ENCODE results near the gene OR1I1. TPM values are rescaled to one million over a fixed set of nuclear protein-coding genes. Genes with fewer than 3 reads are reported as not detected.

OR1I1 gene
- total RNA-seq, 1 donor from 2014 or later, result not detected

DNA sequence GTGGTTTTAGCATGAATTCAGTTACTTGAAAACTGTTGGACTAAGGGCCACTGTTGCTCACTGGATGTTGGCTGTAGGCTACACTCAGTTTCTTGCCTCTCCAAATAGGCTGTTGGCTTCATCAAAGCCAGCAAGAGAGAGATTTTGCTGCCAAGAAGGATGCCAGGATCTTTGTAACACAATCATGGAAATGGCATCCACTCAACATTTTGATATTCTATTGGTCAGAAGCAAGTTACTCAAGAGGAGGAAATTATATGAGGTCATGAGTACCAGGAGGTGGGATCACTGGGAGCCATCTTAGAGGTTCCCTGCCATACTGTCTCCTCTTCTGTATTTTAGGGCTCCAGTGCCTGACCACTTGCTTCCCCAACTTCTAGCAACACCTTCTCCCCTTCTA is 55.8 kb downstream of the OR1I1 start:
- TF ChIP-seq, protein P1, sequence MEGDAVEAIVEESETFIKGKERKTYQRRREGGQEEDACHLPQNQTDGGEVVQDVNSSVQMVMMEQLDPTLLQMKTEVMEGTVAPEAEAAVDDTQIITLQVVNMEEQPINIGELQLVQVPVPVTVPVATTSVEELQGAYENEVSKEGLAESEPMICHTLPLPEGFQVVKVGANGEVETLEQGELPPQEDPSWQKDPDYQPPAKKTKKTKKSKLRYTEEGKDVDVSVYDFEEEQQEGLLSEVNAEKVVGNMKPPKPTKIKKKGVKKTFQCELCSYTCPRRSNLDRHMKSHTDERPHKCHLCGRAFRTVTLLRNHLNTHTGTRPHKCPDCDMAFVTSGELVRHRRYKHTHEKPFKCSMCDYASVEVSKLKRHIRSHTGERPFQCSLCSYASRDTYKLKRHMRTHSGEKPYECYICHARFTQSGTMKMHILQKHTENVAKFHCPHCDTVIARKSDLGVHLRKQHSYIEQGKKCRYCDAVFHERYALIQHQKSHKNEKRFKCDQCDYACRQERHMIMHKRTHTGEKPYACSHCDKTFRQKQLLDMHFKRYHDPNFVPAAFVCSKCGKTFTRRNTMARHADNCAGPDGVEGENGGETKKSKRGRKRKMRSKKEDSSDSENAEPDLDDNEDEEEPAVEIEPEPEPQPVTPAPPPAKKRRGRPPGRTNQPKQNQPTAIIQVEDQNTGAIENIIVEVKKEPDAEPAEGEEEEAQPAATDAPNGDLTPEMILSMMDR (IDR thresholded peaks at IDR 0.05), result no peak
- no peak for TF ChIP-seq EZH2 (IDR thresholded peaks at IDR 0.05)
- no peak for TF ChIP-seq EZH2phosphoT487 (IDR thresholded peaks at IDR 0.05)
- Histone ChIP-seq H3K4me3 (no peak overlapping the region), H3K27ac (no peak overlapping the region), H4K20me1 (ENCODE audit: low read depth) (no peaks in the 10 kb centered on the region), H3K9ac (no peak overlapping the region), H3K79me2 (ENCODE audit: low read depth) (no peaks in the 10 kb centered on the region), H3K36me3 (no peaks in the 10 kb centered on the region), H3K9me3 (ENCODE audit: low read depth) (no peaks in the 10 kb centered on the region), H3F3A (ENCODE audit: low read depth) (no peaks in the 10 kb centered on the region), H3K27me3 (no peaks in the 10 kb centered on the region), H3K4me2 (no peak overlapping the region), H2AFZ (replicated peaks) (no peak overlapping the region), H3K4me1 (no peaks in the 10 kb centered on the region)
- H3K4me1 Mint-ChIP-seq, result no peaks in the 10 kb centered on the region
- H3K27me3 Mint-ChIP-seq (ENCODE audit: insufficient read depth, low read depth), result peaks cover 7% of the 10 kb centered on the region
- peaks cover 16% of the 10 kb centered on the region for H3K9me3 Mint-ChIP-seq
- no peaks in the 10 kb centered on the region for H3K36me3 Mint-ChIP-seq
- H3K27ac Mint-ChIP-seq, result no peak overlapping the region
- DNase-seq (ENCODE audit: low spot score), result no peak
- no peak overlapping the region for H3K4me3 Mint-ChIP-seq

DNA sequence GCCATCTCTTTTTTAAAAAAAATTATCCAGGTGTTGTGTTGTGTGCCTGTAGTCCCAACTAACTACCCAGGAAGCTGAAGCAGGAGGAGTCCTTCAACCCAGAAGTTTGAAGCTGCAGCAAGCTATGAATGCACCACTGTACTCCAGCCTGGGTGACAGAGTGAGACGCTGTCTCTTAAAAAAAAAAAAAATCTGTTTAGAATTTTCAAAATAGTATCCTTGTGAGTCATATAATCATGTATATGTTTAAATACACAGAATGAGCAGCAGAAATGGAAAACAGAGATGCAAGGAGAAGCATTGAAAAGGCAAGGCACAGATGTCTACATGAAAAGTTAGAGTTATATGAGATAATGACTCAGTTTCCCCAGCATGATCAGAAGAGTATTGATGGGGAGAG is 56.4 kb downstream of the OR1I1 start:
- Mint-ChIP-seq H3K36me3 (no peaks in the 10 kb centered on the region), H3K4me3 (no peak overlapping the region), H3K27ac (no peak overlapping the region), H3K27me3 (ENCODE audit: insufficient read depth, low read depth) (peaks cover 7% of the 10 kb centered on the region), H3K9me3 (peaks cover 16% of the 10 kb centered on the region), H3K4me1 (no peaks in the 10 kb centered on the region)
- no peaks in the 10 kb centered on the region for H3K36me3 ChIP-seq
- no peaks in the 10 kb centered on the region for H3K4me1 ChIP-seq
- no peak overlapping the region for H3K27ac ChIP-seq
- no peak overlapping the region for H3K4me3 ChIP-seq
- TF ChIP-seq, protein P1 (IDR thresholded peaks at IDR 0.05), result no peak
- TF ChIP-seq EZH2phosphoT487 (IDR thresholded peaks at IDR 0.05), result no peak
- TF ChIP-seq EZH2 (IDR thresholded peaks at IDR 0.05), result no peak
- H3K27me3 ChIP-seq, result no peaks in the 10 kb centered on the region
- no peak overlapping the region for H2AFZ ChIP-seq (replicated peaks)
- H3K9ac ChIP-seq, result no peak overlapping the region
- DNase-seq (ENCODE audit: low spot score), result no peak
- H3F3A ChIP-seq (ENCODE audit: low read depth), result no peaks in the 10 kb centered on the region
- no peaks in the 10 kb centered on the region for H4K20me1 ChIP-seq (ENCODE audit: low read depth)
- H3K4me2 ChIP-seq, result no peak overlapping the region
- no peaks in the 10 kb centered on the region for H3K9me3 ChIP-seq (ENCODE audit: low read depth)
- no peaks in the 10 kb centered on the region for H3K79me2 ChIP-seq (ENCODE audit: low read depth)

GRCh38 chr19:15141143-15141542 is 59.1 kb downstream of the OR1I1 start:
- Histone ChIP-seq H3K36me3 (no peaks in the 10 kb centered on the region), H3K9me3 (ENCODE audit: low read depth) (no peaks in the 10 kb centered on the region), H4K20me1 (ENCODE audit: low read depth) (no peaks in the 10 kb centered on the region), H3K4me3 (no peak overlapping the region), H3F3A (ENCODE audit: low read depth) (no peaks in the 10 kb centered on the region), H2AFZ (replicated peaks) (no peak overlapping the region), H3K9ac (no peak overlapping the region), H3K27me3 (no peaks in the 10 kb centered on the region), H3K4me1 (no peaks in the 10 kb centered on the region), H3K27ac (no peak overlapping the region), H3K79me2 (ENCODE audit: low read depth) (no peaks in the 10 kb centered on the region), H3K4me2 (no peak overlapping the region)
- Mint-ChIP-seq H3K27me3 (ENCODE audit: insufficient read depth, low read depth) (peaks cover 6% of the 10 kb centered on the region), H3K36me3 (no peaks in the 10 kb centered on the region), H3K9me3 (peaks cover 16% of the 10 kb centered on the region), H3K4me3 (no peak overlapping the region), H3K27ac (no peak overlapping the region), H3K4me1 (no peaks in the 10 kb centered on the region)
- DNase-seq (ENCODE audit: low spot score), result no peak
- no peak for TF ChIP-seq EZH2phosphoT487 (IDR thresholded peaks at IDR 0.05)
- no peak for TF ChIP-seq EZH2 (IDR thresholded peaks at IDR 0.05)
- TF ChIP-seq, protein P1 (IDR thresholded peaks at IDR 0.05), result no peak
